ENCODE data around the gene VMAC.
"Not testable (repeated sequence)": the region's sequence is repeated elsewhere in the genome, so short reads cannot be mapped to it uniquely, and the experiment has no call there.

Gene VMAC

DNA sequence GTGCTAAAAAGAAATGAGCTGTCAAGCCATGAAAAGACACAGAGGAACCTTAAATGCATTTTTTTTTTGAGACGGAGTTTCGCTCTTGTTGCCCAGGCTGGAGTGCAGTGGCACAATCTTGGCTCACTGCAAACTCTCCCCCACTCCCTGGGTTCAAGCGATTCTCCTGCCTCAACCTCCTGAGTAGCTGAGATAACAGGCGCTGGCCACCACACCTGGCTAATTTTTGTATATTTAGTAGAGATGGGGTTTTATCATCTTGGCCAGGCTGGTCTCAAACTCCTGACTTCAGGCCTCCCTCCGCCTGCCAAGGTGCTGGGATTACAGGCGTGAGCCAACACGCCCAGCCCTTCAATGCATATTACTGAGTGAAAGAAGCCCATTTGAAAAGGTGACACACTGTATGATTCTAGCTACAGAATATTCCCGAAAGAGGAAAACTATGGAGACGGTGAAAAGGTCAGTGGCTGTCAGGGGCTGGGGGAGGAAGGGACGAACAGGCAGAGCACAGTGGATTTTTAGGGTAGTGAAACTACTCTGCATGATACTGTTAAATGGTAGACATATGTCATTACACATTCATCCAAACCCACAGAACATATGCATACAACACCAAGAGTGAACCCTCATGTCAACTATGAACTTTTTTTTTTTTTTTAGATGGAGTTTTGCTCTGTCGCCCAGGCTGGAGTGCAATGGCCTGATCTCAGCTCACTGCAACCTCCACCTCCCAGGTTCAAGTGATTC is 20.4 kb upstream of the VMAC start:
- not testable (repeated sequence) for DNase-seq

DNA sequence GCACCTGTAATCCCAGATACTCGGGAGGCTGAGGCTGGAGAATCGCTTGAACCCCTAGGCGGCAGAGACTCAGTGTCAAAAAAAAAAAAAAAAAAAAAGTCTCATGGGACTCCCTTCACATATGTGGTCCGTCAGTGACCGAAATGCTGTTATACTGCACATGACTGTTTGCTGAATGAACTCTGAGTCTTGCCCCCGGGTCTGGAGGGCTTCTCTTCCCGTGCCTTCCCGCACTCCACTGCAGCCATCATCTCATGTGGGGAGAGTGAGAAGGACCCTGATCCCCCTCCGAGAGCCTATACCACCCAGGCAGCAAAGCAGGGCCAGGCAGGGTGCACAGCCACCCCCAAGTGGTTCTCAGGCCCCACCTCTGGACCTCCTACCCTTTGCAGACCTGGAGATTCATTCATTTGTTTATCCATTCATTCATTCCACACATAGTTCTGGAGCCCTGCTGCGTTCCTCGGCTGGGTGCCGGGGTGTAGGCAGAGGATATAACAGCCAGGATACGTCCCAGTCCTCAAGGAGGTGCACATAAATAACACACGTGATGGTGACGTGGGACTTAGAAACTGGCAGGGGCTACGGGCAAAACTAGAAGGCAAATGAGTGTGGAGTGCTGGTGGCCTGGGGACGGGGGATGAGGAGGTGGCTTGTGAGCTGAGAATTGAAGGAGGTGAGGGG is 15.2 kb upstream of the VMAC start:
- DNase-seq: no peak

DNA sequence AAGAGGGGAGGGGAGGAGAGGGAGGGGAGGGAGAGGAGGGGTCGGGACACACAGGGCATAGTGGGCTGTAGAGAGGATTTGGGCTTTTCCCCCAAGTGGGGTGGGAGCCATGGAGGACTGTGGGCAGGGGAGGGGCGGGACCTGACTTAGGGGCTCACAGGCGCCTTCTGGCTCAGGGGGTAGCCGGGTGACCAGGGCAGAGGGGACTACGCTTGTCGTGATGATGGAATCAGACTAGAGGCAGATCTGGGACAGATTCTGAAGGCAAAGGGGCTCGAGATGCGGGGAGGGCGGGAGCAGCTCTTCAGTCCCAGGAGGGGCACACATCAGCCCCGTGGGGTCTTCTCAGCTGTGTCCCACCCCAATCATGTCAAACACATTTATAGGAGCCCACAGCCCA is 14.6 kb upstream of the VMAC start:
- no peak for DNase-seq

DNA sequence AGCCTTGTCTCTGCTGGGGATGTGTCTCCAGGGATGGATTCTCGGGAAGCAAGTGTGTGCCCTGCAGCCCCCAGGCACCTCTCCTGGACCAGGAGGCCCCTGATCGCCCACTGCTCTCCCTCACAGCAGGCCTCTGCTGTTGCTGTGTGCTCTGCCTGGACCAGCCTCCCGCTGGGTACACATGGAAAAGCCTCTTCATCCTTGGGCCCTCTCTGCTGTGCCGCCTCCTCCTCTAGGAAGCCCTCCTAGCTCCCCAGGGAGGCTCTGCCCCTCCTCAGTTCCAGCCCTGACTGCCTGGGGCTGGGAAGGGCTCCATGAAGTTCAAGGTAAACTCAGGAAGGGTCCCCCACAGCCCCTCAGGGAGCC is 13.1 kb upstream of the VMAC start:
- no peak for DNase-seq

DNA sequence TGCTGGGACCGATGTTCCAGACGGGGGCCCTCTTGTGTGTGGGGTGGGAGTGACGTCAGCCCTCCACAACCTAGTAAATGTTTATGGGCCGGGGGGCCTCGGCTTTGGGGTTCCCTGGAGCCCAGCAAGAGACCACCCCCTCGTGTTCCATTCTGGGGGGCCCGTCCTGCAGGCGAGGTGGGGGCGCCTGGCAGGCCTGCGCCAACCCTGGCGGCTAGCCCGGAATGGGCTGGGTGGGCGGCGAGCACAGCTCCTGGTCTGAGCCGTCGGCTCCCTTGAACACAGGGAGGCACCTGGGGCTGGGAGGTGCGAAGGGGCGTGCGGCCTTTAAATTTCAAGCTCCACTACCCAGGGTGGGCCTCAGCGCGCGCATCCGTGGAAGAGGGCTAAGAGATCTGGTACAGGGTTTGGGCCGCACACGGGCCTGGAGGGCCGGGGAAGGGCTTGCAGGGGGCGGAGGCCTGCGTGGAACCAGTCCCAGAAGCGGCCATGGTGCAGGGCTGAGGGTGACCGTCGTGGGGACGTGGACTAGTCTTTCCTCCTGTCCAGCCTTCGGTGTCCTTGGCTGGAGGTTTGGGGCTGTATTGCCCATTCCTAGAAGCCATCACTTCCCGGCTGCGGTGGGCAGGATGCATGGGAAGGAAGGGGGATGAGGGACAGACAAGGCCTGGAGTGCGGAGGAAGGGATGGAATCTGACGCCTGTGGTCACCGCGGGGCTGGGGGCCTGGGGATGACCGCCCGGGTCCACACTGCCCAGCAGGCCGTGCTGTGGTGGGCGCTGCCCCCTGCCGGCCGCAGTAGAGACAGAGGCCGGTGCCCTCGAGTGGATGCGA is 12.5 kb upstream of the VMAC start:
- DNase-seq: peak; percentile 17

DNA sequence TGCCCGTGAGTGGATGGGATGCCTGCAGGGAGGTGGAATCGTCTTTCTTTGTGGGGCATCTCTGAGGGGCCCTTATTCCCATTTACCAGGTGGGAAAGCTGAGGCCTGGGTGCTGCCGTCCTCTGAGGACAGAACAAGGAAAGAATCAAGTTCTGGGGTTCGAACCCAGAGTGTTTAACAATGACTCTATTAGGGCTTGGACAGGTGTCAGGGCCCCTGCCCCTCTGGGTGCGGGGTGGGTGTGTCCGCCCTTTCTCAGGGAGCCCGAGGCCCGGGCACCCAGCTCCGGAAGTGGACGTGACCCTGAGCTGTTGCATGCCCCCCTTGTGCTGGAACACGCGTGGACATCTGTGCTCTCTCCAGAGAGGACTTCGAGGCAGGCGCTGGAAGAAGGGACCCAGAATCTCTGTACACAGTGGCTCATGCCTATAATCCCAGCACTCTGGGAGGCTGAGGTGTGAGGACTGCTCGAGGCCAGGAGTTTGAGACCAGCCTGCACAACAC is 11.8 kb upstream of the VMAC start:
- no peak for DNase-seq

DNA sequence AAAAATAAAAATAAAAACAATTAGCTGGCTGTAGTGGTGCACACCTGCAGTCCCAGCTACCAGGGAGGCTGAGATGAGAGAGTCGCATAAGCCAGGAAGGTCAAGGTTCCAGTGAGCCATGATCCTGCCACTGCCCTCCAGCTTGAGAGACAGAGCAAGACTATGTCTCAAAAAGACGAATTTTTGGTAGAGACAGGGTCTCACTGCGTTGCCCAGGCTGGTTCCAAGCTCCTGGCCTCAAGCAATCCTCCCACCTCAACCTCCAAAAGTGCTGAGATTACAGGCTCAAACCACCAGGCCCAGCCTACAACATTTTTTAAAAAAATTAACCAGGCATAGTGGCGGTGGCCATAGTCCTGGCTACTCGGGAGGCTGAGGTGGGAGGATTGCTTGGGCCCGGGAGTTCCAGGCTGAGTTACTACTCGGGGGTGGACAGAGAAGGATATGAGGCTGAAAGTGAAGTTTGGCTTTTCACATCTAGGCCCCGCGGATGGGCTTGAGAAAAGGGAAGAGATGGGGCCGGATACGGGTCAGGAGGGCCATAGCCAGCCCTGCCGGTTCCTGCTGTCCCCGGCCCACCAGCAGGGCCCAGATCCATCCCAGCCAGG is 11.3 kb upstream of the VMAC start:
- no peak for DNase-seq

DNA sequence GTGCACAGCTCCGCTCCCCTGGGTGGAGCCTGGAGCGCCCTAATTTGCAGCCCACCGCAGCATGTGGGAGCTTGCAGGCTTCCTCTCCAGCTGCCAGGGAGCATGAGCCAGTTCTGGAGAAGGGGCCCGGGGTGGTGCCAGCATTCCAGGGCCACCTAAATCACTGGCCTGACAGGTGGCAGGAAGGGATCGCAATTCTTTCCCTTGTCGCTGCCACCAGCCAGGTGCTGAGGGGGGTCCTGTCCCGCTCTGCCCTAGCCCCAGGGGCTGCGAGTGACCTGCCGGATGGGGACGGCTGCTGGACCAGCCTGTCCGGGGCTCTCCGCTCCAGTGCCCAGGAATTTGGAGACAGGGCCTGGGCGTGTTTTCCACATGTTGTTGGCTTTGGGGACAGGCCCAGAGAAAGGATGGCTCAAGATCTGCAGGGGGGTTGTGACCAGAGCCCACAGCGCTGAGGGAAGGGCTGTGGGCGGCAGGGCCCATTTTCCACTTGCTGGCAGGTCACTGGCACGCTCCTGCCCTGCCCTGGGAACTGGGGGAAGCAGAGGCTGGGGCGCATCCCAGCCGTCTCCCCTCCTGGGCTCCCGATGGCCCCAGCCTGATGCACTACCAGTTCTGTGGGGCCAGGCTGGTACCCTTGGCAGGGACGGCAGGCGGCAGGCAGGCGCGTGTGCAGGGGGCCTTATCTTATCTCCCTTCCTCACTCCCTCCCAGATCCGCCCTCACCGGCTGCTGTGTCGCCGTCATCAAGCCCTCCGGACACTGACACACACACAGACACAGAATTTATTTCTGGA is 10.6 kb upstream of the VMAC start:
- no peak for DNase-seq

DNA sequence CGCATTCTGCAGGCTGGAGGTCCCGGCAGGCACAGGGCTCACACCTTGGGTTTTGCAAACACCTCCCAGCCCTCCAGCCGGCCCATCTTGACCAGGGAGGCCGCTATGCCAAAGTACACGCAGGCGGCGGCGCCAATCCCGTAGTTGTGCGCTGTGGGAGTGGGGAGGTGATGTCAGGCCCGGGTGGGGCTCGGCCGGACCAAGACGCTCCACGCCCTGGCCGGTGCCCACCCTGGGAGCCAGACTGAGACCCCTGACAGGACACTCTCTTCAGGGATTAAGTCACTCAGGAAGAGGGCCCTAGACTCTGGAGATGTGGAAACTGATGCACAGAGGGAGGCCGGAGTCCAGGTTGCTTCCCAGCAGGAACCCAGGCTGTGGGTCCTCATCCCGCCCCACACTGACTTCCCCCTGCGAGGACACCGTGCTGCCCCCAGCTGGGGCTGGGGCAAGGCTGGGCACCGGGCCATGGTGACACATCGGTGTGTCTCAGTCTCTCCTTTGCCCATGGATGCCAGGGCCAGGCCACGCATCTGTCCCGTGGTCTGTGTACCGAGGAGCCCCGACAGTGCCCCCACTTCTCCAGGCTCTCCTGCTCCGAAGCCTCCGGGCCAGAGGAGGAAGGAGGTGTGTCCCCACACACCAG is 9.8 kb upstream of the VMAC start:
- DNase-seq: no peak

DNA sequence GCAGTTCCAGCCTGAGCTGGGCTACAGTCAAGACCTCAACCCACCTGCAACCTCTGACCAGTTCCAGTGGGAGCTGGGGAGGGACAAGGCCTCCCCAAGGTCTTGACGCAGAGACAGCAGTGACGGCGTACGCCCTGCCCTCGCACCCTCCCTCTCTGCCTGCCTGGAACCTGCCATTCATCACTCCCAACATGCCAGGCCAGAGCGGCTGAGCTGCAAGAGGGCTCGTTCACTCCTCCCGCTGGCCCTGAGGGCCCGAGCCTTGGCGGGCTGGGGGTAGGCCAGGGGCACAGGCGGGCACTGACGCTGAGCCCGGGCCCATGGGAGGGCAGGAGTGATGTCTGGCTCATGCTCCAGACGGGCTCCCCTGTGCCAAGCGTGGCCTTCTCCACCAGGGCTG is 9.3 kb upstream of the VMAC start:
- no peak for DNase-seq

DNA sequence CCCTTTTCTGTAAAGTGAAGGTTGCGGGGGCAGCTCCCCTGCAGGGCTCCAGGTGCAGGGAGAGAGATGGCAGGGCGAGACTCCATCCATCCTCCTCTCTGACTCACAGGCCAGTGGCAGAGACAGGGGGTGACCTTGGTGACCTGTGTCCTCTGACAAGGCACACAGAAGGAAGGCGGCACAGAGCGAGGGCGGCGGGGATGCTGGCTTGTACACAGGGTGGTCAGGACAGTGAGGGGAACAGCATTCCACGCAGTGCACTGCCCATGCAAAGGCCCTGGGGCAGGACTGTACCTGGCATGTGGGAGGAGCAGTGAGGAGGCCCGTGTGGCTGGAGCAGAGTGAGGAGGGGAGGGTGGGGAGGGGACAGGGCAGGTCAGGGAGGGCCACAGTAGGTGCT is 8.8 kb upstream of the VMAC start:
- DNase-seq: no peak

DNA sequence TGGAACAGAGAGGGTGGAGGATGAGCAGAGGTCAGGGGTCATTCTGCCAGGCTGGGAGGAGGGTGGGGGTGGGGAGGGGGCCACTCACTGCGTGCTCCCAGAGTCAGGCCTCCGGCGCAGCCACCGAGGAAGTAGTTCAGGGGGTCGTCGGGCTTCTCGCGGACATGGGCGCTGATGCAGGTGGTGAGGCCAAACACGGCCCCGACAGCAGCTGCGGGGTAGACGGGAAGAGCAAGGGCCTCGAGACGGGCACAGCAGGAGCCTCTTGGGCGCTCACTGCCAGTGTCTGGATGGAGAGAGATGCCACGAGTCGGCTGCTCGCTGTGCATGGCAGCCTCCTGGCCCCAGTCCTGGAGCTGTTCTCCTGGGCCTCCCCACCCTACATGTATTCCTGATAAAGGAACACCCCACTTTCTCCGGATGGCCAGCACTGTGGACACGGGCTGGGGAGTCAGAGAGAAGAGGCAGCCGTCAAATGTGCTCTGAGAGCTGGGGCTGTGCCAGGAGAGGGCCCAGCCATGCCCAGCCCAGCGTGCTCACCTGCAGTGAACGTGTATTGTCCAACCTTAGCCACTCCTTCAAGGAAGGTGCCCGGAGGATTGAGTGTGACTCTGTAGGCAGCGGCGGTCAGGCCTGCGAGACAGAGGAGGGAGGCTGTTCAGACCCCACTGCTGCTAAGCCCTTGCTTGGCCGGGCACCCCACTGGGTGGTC is 8.2 kb upstream of the VMAC start:
- no peak for DNase-seq

DNA sequence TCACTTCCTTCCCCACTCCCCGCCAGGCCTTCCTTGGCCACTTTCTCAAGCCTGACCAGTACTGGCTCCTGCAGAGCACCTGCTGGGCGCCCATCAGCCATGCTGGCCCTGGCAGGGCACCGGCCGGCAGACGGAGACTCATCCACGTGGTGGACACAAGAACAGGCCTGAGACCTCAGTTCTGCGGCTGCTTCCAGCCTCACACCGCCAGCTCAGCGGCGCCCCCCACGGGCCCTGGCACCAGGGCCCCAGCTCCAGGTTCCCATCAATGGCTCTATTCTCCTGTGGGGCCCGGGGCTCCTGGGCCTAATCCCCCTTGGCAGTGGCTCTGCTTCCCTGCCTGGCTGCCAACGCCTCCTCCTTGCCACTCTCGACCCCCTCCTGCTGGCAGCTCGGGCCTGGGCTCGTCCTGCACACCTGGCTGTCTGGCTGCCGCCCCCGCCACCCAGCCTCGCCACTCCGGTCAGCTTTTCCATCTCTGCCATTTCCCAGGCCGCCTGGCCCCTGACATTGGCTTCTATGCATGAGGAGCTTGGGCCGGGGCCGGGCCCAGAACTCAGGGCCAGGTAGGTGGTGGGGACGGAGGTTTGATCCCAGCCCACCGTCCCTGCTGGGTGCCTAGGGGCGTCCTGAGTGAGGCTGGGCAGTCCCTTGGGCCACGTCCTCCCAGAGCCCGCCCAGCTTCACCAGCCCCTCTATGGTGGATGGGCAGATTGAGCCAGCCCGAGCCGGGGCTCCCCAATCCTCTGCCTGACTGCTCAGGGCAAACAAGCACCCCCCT is 7.3 kb upstream of the VMAC start:
- DNase-seq: no peak

DNA sequence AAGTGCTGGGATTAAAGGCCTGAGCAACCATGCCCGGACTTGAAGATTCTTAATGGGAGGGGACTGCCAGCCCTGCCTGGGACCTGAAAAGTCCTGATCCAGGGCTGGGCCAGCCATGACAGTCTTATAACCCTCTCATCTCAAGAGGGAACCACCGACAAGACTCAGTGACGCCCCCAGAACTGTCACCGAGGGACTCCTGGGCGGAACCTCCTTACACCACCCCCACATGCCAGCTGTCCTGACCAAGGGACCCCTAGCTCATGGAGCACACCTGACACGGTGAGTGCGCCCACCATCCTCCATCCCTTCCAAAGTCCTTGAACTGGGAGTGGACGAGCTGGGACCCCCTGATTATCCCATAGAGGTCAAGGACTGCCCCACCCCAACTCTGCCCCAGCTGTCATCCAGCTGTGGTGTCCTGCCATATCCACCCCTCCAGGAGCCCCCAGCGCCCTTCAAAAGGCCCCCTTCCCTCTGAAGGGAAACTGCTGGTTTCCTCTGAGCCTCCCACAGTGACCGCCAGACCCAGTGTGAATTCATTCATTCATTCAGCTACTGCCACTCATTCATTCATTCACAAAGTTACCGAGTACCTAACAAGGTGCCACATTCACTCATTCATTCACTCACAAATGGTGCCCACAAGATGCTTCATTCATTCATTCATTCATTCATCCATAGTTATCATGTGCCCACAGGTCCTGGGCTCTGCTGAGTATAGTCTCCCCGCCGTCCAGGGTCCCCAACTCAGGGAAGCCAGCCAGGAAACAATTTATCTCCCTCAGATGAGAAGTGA is 4.7 kb upstream of the VMAC start:
- DNase-seq: no peak

DNA sequence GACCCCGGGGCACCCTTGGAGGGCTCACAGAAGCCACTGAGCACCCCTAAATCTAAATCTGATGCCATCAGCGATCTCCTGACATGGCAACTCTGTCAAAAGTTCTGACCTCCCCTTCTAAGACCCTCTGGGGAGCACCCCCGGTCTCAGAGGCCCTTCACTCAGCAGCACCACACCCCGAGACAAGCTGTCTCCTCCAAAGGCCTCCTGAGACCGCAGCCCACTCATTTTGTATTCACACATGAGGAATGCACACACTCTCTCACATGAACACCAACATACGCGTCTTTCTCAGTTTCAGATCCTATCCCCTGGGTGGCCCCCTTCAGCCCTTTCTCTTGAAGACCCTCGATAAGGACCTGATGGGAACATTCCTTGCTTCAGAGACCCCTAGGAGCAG is 3.7 kb upstream of the VMAC start:
- no peak for DNase-seq

DNA sequence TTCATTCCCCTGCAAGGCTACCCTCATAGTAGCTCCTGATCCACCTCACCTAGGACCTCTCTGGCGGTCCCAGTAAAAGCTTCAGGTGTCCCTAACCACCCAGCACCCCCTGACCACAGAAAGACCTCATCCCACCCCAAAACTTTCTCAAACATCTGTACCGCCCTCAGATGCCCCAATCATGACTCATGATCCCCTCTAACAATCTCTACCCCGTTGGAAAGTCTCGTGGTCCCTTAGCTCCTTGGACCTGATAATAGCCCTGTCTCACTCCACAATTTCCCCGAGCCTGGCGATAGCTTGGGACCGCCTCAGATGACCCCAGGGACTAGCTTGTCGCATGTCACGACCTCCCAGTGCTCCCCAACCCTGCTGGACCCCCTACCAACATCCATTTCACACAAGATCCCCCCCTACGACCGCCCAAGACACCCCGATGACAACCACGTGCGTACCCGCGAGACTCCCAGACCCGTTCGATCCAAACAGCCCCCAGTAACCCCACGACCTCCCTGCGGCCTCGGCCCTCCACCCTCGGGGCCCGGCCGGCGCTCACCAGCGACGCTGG is 1.5 kb upstream of the VMAC start:
- DNase-seq: no peak

DNA sequence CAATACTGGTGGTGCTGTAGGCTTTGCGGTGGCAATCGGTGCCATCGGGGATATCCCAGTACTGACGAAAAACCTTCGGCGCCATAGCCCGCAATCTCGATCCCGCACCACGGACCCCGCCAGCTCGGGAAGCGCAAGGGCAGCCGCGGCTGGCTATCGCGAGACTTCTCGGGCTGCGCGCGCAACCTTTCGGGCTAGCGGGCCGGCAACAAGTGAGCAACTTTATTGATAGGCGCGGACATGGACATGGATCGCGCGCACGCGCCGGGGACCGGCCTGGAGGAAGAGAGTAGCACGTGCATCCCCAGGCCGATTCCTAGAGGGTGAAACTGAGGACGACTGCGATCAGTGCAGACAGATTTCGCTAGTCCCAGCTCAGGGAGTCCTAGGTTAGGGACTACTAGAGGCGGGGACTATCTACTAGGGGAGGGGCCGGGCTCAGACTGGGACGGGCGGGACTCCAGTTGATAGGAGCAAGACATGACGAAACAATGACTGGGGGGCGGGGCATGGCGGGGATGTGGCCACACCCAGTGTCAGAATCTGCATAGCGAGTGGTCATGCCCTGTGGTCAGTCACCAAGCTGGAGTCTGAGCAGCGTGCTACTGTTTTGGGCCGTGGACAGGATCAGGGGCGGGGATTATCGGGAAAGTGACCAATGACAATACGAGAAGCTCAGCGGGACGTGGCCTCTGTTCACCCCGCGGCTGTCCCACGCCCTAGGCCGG is 884 bp upstream of the VMAC start, which contains the start of gene NDUFA11:
TSS of gene NDUFA11 (minus strand) at position 167 of the 728 bp plus-strand sequence. CDS start at position 85, 82 bp downstream.
- peak; percentile 97 for DNase-seq

DNA sequence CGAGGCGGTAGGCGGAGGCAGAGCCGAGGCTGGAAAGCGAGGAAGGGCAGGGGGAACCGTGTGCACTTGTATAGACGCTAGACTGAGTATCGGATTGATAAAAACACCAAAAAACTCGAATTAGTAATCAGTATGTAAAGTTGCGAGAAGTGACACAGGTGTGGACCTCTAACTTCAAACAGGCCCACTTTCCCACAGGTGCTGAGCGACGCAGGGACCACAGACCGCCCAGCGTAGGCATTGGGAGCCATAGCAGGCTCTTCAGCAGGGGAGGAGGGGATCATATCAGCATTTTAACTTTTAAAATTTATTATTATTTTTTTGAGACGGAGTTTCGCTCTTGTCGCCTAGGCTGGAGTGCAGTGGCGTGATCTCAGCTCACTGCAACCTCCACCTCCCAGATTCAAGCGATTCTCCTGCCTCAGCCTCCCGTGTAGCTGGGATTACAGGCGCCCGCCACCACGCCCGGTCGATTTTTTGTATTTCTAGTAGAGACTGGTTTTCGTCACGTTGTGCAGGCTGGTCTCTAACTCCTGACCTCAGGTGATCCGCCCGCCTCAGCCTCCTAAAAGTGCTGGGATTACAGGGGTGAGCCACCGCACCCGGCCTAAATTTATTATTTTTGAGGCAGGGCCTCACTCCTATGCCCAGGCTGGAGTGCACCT is 574 bp downstream of the VMAC start:
- no peak for DNase-seq

Data from activated CD4-positive, alpha-beta T cell treated with anti-CD3 and anti-CD28 coated beads, Interleukin-2, amount 50 U/mL, for 16 hours (primary cell).